Type B pancreatic cell (in vitro differentiated cells): ENCODE results near the gene SLC15A1. TPM values are rescaled to one million over a fixed set of nuclear protein-coding genes. Genes with fewer than 3 reads are reported as not detected.

Source experiments
- DNase-seq: peaks from one replicate; pipeline ENCODE4 v3.0.0; 2021; ENCODE audit warnings: mixed read lengths; ENCODE audit not compliant: unreplicated experiment; ENCODE audit errors: extremely low spot score
- H3K27ac Mint-ChIP-seq: 2 replicates; pipeline ENCODE4 v1.8.0; 2021; ENCODE audit warnings: mild to moderate bottlenecking, mixed read lengths
- H3K27me3 Mint-ChIP-seq: 2 replicates; pipeline ENCODE4 v1.8.0; 2021; ENCODE audit warnings: mixed read lengths
- H3K36me3 Mint-ChIP-seq: 2 replicates; pipeline ENCODE4 v1.8.0; 2021; ENCODE audit warnings: mixed read lengths
- H3K4me1 Mint-ChIP-seq: one replicate; pipeline ENCODE4 v1.8.0; 2021; ENCODE audit warnings: mixed read lengths; ENCODE audit not compliant: unreplicated experiment
- H3K4me3 Mint-ChIP-seq: 2 replicates; pipeline ENCODE4 v1.8.0; 2021; ENCODE audit warnings: mild to moderate bottlenecking, mixed read lengths
- H3K9me3 Mint-ChIP-seq: 2 replicates; pipeline ENCODE4 v1.8.0; 2021; ENCODE audit warnings: mixed read lengths
- total RNA-seq: library from RNA; stranded (reverse); gene quantifications from 2 replicates; pipeline ENCODE4 v1.2.1, GENCODE V29; 2021; ENCODE audit warnings: low replicate concordance
- TF ChIP-seq, protein P1 (sequence below): fragments of 200-600 bp; sonication (generic); conservative IDR thresholded peaks from 2 replicates; pipeline ENCODE4 v1.5.0; 2021; ENCODE audit warnings: antibody characterized with exemption, mild to moderate bottlenecking

Gene SLC15A1
- total RNA-seq, 1 donor from 2014 or later, result 3.2 TPM

DNA sequence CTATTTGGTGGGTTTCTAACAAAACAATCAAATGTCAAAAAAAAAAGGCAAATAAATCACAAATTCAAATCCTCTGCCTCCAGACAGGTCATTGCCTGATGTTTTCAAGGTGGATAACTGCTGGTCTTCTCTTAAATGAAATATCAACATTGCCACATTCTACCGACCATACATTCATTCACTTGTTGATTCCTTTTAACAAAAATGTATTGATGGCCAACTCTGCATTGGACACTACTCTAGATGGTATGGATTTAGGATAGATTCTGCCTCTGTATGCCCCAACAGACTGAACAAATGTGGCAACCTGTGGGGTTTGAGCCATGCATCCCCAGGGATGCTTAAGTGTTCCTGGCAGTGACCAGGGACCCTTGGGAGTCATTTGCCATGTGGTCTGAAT, 88.0 kb downstream of the SLC15A1 start:
- Mint-ChIP-seq H3K27ac (peak overlapping the region; percentile 12), H3K27me3 (no peaks in the 10 kb centered on the region), H3K4me1 (peaks cover 4% of the 10 kb centered on the region), H3K36me3 (no peaks in the 10 kb centered on the region), H3K9me3 (no peaks in the 10 kb centered on the region), H3K4me3 (no peak overlapping the region)
- DNase-seq, result no peak
- TF ChIP-seq, protein P1, sequence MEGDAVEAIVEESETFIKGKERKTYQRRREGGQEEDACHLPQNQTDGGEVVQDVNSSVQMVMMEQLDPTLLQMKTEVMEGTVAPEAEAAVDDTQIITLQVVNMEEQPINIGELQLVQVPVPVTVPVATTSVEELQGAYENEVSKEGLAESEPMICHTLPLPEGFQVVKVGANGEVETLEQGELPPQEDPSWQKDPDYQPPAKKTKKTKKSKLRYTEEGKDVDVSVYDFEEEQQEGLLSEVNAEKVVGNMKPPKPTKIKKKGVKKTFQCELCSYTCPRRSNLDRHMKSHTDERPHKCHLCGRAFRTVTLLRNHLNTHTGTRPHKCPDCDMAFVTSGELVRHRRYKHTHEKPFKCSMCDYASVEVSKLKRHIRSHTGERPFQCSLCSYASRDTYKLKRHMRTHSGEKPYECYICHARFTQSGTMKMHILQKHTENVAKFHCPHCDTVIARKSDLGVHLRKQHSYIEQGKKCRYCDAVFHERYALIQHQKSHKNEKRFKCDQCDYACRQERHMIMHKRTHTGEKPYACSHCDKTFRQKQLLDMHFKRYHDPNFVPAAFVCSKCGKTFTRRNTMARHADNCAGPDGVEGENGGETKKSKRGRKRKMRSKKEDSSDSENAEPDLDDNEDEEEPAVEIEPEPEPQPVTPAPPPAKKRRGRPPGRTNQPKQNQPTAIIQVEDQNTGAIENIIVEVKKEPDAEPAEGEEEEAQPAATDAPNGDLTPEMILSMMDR, result no peak

DNA sequence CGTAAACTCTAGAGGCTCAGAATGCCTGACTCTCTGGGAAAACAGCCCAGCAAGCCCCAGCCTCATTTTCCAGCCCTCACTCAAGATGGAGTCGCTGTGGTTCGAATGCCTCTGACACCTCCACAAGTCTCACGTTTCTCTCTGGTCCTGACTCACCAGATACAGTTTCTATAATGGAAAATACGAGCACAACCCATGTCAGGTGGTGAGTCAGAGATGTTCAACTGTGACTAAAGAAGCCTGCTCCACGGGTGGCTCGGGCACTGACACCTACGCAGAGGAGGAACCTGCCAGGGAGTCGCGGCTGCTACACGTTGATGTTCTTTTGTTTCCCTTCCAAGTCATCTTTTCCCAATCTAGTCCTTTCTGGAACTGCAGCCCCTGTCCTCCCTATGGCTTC, 88.4 kb downstream of the SLC15A1 start:
- H3K27ac Mint-ChIP-seq, result peak overlapping the region; percentile 12

DNA sequence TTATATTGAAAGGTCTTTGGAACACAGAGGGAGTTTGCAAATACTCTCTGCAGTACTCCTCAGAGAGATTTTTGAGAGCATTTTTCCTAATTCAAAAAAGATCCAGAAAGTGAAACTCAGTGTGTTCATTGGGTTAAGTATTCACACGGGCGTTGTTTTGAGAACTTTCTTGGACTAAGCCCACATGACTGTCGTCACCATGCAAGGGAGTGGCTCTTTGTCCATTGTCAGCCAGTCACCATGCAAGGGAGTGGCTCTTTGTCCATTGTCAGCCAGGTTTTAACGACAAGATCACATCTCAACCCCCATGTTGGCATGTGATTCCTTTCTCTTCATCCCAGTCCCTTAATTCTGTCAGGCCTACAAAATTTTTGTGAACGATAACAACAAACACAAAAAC, 94.3 kb downstream of the SLC15A1 start:
- no peak overlapping the region for H3K27ac Mint-ChIP-seq
- H3K36me3 Mint-ChIP-seq, result peaks cover 5% of the 10 kb centered on the region
- H3K4me3 Mint-ChIP-seq, result no peak overlapping the region
- TF ChIP-seq, protein P1, result no peak
- peaks cover 5% of the 10 kb centered on the region for H3K4me1 Mint-ChIP-seq
- peaks cover 3% of the 10 kb centered on the region for H3K27me3 Mint-ChIP-seq
- DNase-seq, result no peak
- peaks cover 6% of the 10 kb centered on the region for H3K9me3 Mint-ChIP-seq

More for the DNA sequence above, 88.4 kb downstream of the SLC15A1 start:
- Mint-ChIP-seq H3K27me3 (no peaks in the 10 kb centered on the region), H3K9me3 (no peaks in the 10 kb centered on the region), H3K36me3 (no peaks in the 10 kb centered on the region), H3K4me1 (peaks cover 4% of the 10 kb centered on the region), H3K4me3 (no peak overlapping the region)
- TF ChIP-seq, protein P1, result no peak
- DNase-seq, result no peak

DNA sequence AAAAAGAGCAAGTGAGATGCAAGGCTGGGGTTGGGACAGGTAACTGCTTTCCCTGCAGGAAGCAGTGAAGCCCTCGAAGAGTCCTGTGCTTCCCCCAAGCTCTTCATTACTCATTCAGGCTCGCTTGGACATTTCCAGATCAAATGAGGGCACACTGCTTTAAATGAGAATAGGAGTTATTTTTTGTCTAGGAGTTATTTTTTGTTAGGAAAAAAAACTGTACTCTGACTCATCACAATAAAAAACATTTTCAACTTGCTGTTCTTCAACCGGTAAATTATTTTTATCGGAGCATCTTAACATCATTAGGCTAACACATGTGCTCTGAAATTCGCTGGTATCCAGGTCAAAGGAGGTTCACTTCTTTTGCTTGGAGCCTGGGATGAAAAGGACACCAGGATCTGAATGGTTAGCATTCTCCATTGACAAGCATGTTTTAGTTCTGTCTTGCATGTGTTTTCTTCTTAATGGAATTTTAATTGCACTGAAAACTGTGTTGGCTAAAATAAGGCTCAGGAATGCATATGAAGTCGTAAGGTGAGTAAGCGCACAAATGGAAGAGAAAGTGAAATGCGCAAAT, 94.9 kb downstream of the SLC15A1 start:
- Mint-ChIP-seq H3K4me3 (no peak overlapping the region), H3K27ac (no peak overlapping the region), H3K27me3 (peaks cover 3% of the 10 kb centered on the region), H3K36me3 (peaks cover 5% of the 10 kb centered on the region), H3K4me1 (peaks cover 5% of the 10 kb centered on the region), H3K9me3 (peaks cover 6% of the 10 kb centered on the region)
- TF ChIP-seq, protein P1, result no peak
- no peak for DNase-seq

DNA sequence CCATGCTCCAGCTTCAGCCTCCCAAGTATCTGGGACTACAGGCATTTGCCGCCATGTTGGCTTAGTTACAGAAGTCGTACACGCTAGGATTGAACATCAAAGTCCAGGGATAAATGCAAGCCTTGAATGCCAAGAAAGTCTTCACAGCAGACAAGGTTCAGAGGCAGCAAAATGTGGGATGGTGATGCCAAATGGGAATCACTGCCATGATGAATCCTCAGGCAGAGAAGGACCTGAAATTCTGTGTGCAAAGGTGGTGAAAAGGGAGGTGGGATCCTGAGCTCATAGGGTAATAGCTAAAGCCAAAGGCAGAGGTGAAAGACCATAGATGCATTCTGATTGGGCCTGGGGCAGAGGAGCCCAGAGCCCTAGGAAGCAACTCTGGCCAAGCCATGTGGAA, 96.2 kb downstream of the SLC15A1 start:
- Mint-ChIP-seq H3K27me3 (peaks cover 3% of the 10 kb centered on the region), H3K4me1 (peaks cover 5% of the 10 kb centered on the region), H3K9me3 (peaks cover 6% of the 10 kb centered on the region), H3K27ac (no peak overlapping the region), H3K36me3 (peaks cover 5% of the 10 kb centered on the region), H3K4me3 (no peak overlapping the region)
- no peak for DNase-seq
- TF ChIP-seq, protein P1, result no peak
